ENCODE measurements around the gene KIAA0513.

KIAA0513 gene

DNA sequence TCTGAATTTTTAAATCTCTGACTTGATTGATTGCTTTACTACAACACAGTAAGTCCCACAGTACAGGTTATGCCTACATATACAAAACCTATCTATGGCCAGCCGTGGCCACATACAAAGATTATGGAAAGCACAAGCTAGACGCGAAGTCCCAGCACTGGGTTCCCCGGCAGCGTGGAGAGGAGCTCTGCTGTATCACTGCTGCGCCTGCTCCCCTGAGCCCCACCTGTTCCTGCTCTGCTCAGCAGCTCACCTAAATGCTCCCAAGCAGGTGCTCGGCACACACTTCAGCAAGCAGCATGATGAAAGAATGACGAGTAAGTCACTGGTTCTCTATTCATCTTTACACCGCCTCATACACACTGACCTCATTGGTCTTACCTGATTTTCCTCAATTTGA is 36.8 kb upstream of the KIAA0513 start:
- Histone ChIP-seq H3K79me2 (peaks cover 34% of the 10 kb centered on the region), H3K9ac (no peak overlapping the region), H2AFZ (no peak overlapping the region), H3K27ac (no peak overlapping the region), H3K27me3 (ENCODE audit: control insufficient read depth, insufficient read depth, low read length) (no peaks in the 10 kb centered on the region), H3K36me3 (ENCODE audit: control insufficient read depth, insufficient read depth, low read length) (no peaks in the 10 kb centered on the region), H3K4me1 (peaks cover 4% of the 10 kb centered on the region), H3K9me3 (ENCODE audit: control insufficient read depth, low read length) (no peaks in the 10 kb centered on the region), H3K4me2 (ENCODE audit: low read length) (no peak overlapping the region), H3K4me3 (ENCODE audit: low read depth, low read length) (no peak overlapping the region)
- TF ChIP-seq, protein P1, sequence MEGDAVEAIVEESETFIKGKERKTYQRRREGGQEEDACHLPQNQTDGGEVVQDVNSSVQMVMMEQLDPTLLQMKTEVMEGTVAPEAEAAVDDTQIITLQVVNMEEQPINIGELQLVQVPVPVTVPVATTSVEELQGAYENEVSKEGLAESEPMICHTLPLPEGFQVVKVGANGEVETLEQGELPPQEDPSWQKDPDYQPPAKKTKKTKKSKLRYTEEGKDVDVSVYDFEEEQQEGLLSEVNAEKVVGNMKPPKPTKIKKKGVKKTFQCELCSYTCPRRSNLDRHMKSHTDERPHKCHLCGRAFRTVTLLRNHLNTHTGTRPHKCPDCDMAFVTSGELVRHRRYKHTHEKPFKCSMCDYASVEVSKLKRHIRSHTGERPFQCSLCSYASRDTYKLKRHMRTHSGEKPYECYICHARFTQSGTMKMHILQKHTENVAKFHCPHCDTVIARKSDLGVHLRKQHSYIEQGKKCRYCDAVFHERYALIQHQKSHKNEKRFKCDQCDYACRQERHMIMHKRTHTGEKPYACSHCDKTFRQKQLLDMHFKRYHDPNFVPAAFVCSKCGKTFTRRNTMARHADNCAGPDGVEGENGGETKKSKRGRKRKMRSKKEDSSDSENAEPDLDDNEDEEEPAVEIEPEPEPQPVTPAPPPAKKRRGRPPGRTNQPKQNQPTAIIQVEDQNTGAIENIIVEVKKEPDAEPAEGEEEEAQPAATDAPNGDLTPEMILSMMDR (IDR thresholded peaks at IDR 0.05): no peak

DNA sequence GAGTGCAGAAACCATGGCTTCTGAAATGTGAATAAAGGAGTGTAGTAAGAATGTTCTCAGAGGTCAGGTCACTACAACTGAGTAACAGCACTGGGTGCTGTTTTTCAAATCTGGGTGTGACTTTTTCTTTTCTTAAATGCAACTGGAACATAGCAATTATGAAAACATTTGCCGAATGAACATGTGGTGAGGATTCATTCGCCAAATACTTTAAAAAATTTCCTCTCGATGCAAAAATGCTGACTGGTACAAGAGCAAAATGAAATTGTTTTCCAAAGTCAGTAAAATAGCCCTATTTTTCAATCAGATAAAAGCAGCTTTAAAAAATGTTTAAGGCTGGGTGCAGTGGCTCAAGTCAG is 34.9 kb upstream of the KIAA0513 start:
- H3K9ac ChIP-seq: no peak overlapping the region
- no peak overlapping the region for H3K27ac ChIP-seq
- H3K4me3 ChIP-seq (ENCODE audit: low read depth, low read length): no peak overlapping the region

DNA sequence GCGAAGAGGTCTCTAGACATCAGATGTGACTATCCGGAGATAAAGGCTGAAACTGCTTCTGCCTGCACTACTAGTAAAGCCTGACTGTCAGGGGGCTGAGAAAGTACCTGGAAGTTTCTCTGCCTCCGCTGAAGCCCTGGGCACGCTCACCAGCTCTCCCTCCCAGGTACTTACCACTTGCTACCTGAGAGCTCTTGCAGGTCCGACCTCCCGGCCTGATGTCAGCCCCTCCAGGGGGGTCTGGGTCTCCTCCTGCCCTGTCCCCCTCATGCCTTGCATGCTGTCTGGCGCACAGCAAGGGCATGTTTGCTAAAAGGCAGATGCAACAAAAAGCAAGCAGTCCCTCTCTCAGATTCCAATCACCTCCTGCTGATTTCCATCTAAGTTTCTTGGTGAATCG is 33.7 kb upstream of the KIAA0513 start:
- H3K9ac ChIP-seq: no peak overlapping the region
- peaks cover 4% of the 10 kb centered on the region for H3K4me1 ChIP-seq

More for the DNA sequence above, 34.9 kb upstream of the KIAA0513 start:
- no peak overlapping the region for H2AFZ ChIP-seq
- H3K36me3 ChIP-seq (ENCODE audit: control insufficient read depth, insufficient read depth, low read length): no peaks in the 10 kb centered on the region
- no peaks in the 10 kb centered on the region for H3K27me3 ChIP-seq (ENCODE audit: control insufficient read depth, insufficient read depth, low read length)
- peaks cover 32% of the 10 kb centered on the region for H3K79me2 ChIP-seq
- TF ChIP-seq, protein P1 (IDR thresholded peaks at IDR 0.05): no peak
- H3K9me3 ChIP-seq (ENCODE audit: control insufficient read depth, low read length): no peaks in the 10 kb centered on the region
- H3K4me1 ChIP-seq: peaks cover 4% of the 10 kb centered on the region
- no peak overlapping the region for H3K4me2 ChIP-seq (ENCODE audit: low read length)

DNA sequence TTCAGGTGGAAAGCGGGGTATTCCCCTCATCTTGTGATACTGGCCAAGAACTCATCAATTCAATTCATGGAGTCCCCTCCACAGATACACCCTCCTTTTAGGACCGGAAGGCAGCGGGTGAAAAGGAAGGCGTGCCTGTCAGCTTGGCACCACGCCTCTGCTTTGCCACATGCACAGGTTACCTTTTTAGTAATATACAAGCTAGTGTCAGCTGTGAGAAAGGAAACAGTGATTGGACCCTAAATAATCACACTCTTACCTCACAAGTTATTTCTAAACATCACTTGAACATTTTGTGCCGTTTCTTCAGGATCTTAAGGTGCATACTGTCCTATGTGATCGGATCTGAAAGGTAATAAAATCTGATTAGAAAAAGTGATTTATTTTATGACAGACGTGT is 31.9 kb upstream of the KIAA0513 start:
- H3K4me2 ChIP-seq (ENCODE audit: low read length): no peak overlapping the region
- H3K4me1 ChIP-seq: peaks cover 6% of the 10 kb centered on the region
- H3K9ac ChIP-seq: no peak overlapping the region
- H3K27me3 ChIP-seq (ENCODE audit: control insufficient read depth, insufficient read depth, low read length): no peaks in the 10 kb centered on the region
- H3K79me2 ChIP-seq: peaks cover 37% of the 10 kb centered on the region
- H3K27ac ChIP-seq: no peak overlapping the region
- H2AFZ ChIP-seq: no peak overlapping the region
- H3K36me3 ChIP-seq (ENCODE audit: control insufficient read depth, insufficient read depth, low read length): no peaks in the 10 kb centered on the region
- TF ChIP-seq, protein P1 (IDR thresholded peaks at IDR 0.05): no peak
- H3K9me3 ChIP-seq (ENCODE audit: control insufficient read depth, low read length): no peaks in the 10 kb centered on the region
- no peak overlapping the region for H3K4me3 ChIP-seq (ENCODE audit: low read depth, low read length)

More for the DNA sequence above, 33.7 kb upstream of the KIAA0513 start:
- Histone ChIP-seq H3K4me2 (ENCODE audit: low read length) (no peak overlapping the region), H3K27ac (no peak overlapping the region), H3K27me3 (ENCODE audit: control insufficient read depth, insufficient read depth, low read length) (no peaks in the 10 kb centered on the region), H3K4me3 (ENCODE audit: low read depth, low read length) (no peak overlapping the region), H3K36me3 (ENCODE audit: control insufficient read depth, insufficient read depth, low read length) (no peaks in the 10 kb centered on the region), H3K79me2 (peaks cover 39% of the 10 kb centered on the region), H2AFZ (no peak overlapping the region), H3K9me3 (ENCODE audit: control insufficient read depth, low read length) (no peaks in the 10 kb centered on the region)
- TF ChIP-seq, protein P1 (IDR thresholded peaks at IDR 0.05): no peak

DNA sequence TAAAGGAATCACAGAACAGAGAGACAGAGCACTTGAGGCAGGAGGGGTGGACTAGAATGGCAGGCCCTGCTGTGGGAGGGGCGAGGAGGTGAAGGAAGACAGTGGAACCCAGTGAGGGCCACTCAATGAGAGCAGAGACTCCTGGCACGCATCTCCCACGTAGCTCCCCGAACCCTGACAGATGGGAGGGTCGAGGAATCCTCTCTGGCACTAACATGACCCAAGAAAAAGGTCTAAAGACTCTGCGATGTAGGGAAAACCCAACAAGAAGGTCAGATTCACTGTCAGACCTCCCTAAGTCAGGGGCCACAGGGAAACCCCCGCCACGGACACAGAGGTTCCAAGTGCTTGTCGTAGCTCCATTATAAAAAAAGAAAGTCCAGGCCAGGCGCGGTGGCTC is 31.2 kb upstream of the KIAA0513 start:
- Histone ChIP-seq H2AFZ (no peak overlapping the region), H3K27me3 (ENCODE audit: control insufficient read depth, insufficient read depth, low read length) (no peaks in the 10 kb centered on the region), H3K9me3 (ENCODE audit: control insufficient read depth, low read length) (no peaks in the 10 kb centered on the region), H3K4me2 (ENCODE audit: low read length) (no peak overlapping the region), H3K36me3 (ENCODE audit: control insufficient read depth, insufficient read depth, low read length) (no peaks in the 10 kb centered on the region), H3K4me1 (peaks cover 7% of the 10 kb centered on the region), H3K79me2 (peaks cover 31% of the 10 kb centered on the region), H3K27ac (no peak overlapping the region), H3K4me3 (ENCODE audit: low read depth, low read length) (no peak overlapping the region), H3K9ac (no peak overlapping the region)
- TF ChIP-seq, protein P1 (IDR thresholded peaks at IDR 0.05): no peak
